ENCODE measurements around the gene FUBP3. TPM values are rescaled to one million over a fixed set of nuclear protein-coding genes. Genes with fewer than 3 reads are reported as not detected.
A peak's percentile ranks its signal among the peaks of the same experiment; 100 is the strongest.

The FUBP3 gene
- polyA plus RNA-seq, 3 donors, result 9.5 to 17.3 (median 16.3) TPM

DNA sequence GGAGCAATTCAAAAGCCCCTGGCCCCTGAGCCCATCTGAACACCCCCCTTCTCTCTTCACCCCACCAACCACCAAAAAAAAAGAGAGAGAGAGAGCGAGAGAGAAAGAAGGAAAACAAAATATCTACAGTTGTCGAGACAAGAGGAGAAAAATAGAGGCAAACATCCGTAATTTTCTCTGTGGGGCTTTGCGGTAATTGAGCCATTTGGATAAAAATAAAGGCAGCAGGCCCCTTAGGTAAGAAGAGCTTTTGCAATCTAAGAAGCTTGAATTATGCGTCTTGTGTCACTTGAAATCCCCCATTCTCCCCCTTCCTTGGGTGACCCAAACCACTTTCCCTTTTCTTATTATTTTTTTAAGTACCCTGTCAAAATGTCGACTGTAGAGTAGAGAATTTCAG, 35.5 kb upstream of the FUBP3 start:
- Mint-ChIP-seq H3K4me1 (no peaks in the 10 kb centered on the region), H3K27ac (peak overlapping the region in 1 of 7 donors; percentile 47)

DNA sequence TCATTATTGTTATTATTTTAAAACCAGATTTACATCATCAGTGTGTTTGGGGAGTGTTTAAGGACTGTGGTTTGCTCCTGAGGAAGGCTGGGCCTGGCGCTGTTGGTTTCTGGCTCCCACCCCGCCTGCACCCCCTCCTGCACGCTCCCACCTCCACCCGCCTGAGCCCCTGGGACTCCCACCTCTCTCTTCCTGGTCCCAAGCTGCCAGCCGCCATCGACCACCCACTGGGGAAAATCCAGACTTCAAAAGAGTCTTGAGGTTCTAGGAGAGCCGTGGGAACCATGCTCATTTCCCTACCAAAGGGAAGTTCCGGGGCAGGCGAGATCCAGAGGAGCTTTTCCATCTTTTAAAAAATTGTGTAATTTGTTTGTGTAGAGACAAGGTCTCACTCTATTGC, 35.0 kb upstream of the FUBP3 start:
- Histone ChIP-seq H3K36me3 (replicated peaks in 1 of 2; ENCODE audit: control insufficient read depth in 1 of 2, insufficient read depth in 2 of 2, low read length in 2 of 2) (no peaks in the 10 kb centered on the region), H4K20me1 (ENCODE audit: insufficient read depth, low read length) (no peaks in the 10 kb centered on the region), H3K4me1 (ENCODE audit: control insufficient read depth in 1 of 2, insufficient read depth in 2 of 2, low read length in 2 of 2) (no peaks in the 10 kb centered on the region), H3K4me3 (replicated peaks in 1 of 3; ENCODE audit: low read depth in 2 of 3, low read length in 3 of 3) (no peak overlapping the region), H2AFZ (ENCODE audit: insufficient read depth, low read depth, low read length, poor library complexity, severe bottlenecking) (no peak overlapping the region), H3K9me3 (replicated peaks in 1 of 2; ENCODE audit: control insufficient read depth in 1 of 2, insufficient read depth in 1 of 2, low read length in 2 of 2) (peaks cover 4 to 5% of the 10 kb centered on the region in 2 donors), H3K9ac (ENCODE audit: insufficient read depth, low read length, poor library complexity, severe bottlenecking) (no peak overlapping the region), H3K27ac (ENCODE audit: low read depth in 1 of 2, low read length in 2 of 2) (no peak overlapping the region), H3K79me2 (ENCODE audit: insufficient read depth, low read length) (no peaks in the 10 kb centered on the region), H3K27me3 (ENCODE audit: control insufficient read depth in 2 of 2, insufficient read depth in 2 of 2, low read length in 2 of 2) (peaks cover 0 to 5% of the 10 kb centered on the region in 2 donors), H3K4me2 (replicated peaks; ENCODE audit: extremely low read depth, low read length, poor library complexity, severe bottlenecking) (no peak overlapping the region)
- intact Hi-C loops (cut with micrococcal nuclease), result no loop called here
- Mint-ChIP-seq H3K27me3 (ENCODE audit: low read depth in 3 of 3) (peaks cover 13 to 21% (median 16%) of the 10 kb centered on the region in 3 donors), H3K36me3 (no peaks in the 10 kb centered on the region), H3K27ac (no peak overlapping the region), H3K4me1 (no peaks in the 10 kb centered on the region), H3K4me3 (no peak overlapping the region), H3K9me3 (peaks cover 5 to 13% (median 7%) of the 10 kb centered on the region in 7 donors)
- WGBS (ENCODE audit: insufficient coverage), result 31% methylated on average over 5 of the region's 9 CpGs
- no peak for DNase-seq
- TF ChIP-seq, protein P1, sequence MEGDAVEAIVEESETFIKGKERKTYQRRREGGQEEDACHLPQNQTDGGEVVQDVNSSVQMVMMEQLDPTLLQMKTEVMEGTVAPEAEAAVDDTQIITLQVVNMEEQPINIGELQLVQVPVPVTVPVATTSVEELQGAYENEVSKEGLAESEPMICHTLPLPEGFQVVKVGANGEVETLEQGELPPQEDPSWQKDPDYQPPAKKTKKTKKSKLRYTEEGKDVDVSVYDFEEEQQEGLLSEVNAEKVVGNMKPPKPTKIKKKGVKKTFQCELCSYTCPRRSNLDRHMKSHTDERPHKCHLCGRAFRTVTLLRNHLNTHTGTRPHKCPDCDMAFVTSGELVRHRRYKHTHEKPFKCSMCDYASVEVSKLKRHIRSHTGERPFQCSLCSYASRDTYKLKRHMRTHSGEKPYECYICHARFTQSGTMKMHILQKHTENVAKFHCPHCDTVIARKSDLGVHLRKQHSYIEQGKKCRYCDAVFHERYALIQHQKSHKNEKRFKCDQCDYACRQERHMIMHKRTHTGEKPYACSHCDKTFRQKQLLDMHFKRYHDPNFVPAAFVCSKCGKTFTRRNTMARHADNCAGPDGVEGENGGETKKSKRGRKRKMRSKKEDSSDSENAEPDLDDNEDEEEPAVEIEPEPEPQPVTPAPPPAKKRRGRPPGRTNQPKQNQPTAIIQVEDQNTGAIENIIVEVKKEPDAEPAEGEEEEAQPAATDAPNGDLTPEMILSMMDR (IDR thresholded peaks at IDR 0.05), result no peak

More for the DNA sequence above, 35.5 kb upstream of the FUBP3 start:
- 77% methylated on average over 3 of the region's 6 CpGs for WGBS (ENCODE audit: insufficient coverage)
- peaks cover 16 to 26% (median 19%) of the 10 kb centered on the region in 3 donors for H3K27me3 Mint-ChIP-seq (ENCODE audit: low read depth in 3 of 3)
- Histone ChIP-seq H4K20me1 (ENCODE audit: insufficient read depth, low read length) (no peaks in the 10 kb centered on the region), H3K9ac (ENCODE audit: insufficient read depth, low read length, poor library complexity, severe bottlenecking) (no peak overlapping the region), H3K27ac (ENCODE audit: low read depth in 1 of 2, low read length in 2 of 2) (no peak overlapping the region), H3K27me3 (ENCODE audit: control insufficient read depth in 2 of 2, insufficient read depth in 2 of 2, low read length in 2 of 2) (peaks cover 0 to 8% of the 10 kb centered on the region in 2 donors), H2AFZ (ENCODE audit: insufficient read depth, low read depth, low read length, poor library complexity, severe bottlenecking) (no peak overlapping the region), H3K36me3 (replicated peaks in 1 of 2; ENCODE audit: control insufficient read depth in 1 of 2, insufficient read depth in 2 of 2, low read length in 2 of 2) (no peaks in the 10 kb centered on the region), H3K4me1 (ENCODE audit: control insufficient read depth in 1 of 2, insufficient read depth in 2 of 2, low read length in 2 of 2) (no peaks in the 10 kb centered on the region), H3K9me3 (replicated peaks in 1 of 2; ENCODE audit: control insufficient read depth in 1 of 2, insufficient read depth in 1 of 2, low read length in 2 of 2) (peaks cover 0 to 1% of the 10 kb centered on the region in 2 donors), H3K4me3 (replicated peaks in 1 of 3; ENCODE audit: low read depth in 2 of 3, low read length in 3 of 3) (no peak overlapping the region), H3K4me2 (replicated peaks; ENCODE audit: extremely low read depth, low read length, poor library complexity, severe bottlenecking) (no peak overlapping the region), H3K79me2 (ENCODE audit: insufficient read depth, low read length) (no peaks in the 10 kb centered on the region)
- no peaks in the 10 kb centered on the region for H3K36me3 Mint-ChIP-seq
- no peak for DNase-seq
- H3K4me3 Mint-ChIP-seq, result no peak overlapping the region
- H3K9me3 Mint-ChIP-seq, result peaks cover 0 to 8% (median 2%) of the 10 kb centered on the region in 7 donors
- TF ChIP-seq, protein P1 (IDR thresholded peaks at IDR 0.05), result no peak
- intact Hi-C loops (cut with micrococcal nuclease), result no loop called here
